NCI-H446 treated with DMSO at 0.1 percent for 48 hours (cell line): Measurements from ENCODE around the gene TACR1.
"Not testable (repeated sequence)": the region's sequence is repeated elsewhere in the genome, so short reads cannot be mapped to it uniquely, and the experiment has no call there.

ENCODE experiments used
- DNase-seq: peaks from one replicate; lab custom pipeline; 2025; lab: John Stamatoyannopoulos, UW

TACR1 gene, protein sequence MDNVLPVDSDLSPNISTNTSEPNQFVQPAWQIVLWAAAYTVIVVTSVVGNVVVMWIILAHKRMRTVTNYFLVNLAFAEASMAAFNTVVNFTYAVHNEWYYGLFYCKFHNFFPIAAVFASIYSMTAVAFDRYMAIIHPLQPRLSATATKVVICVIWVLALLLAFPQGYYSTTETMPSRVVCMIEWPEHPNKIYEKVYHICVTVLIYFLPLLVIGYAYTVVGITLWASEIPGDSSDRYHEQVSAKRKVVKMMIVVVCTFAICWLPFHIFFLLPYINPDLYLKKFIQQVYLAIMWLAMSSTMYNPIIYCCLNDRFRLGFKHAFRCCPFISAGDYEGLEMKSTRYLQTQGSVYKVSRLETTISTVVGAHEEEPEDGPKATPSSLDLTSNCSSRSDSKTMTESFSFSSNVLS

DNA sequence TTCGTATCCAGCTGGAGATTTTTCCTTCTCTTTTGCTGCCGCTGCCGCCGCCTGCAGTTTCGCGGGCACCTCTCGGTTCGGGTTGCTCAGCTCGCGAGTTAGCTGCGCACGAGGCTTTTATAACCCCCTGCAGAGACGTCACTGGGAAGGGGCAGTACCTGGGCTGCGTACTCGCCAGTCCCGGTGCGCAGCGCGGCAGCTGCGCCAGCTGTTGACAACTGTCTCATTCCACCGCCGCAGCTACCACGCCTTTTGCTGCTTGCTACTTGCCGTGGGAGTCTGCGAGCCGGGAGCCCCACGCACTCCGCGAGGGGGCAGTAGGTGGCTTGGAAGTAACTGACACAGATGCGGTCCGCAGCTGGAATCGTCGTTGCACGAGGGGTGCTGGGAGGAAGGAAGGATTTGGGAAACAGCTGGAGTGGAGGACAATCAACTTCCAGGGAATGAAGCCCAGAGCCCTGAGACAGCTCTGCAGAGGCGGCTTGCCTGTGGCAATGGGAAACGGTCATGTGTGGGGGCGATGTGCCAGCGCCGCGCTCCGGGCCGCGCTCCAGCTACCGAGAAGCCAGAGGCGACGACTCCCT, at the start of gene TACR1:
Gene TACR1, minus strand, starts transcription at position 93 of the 584 bp plus-strand sequence. CDS start 586 bp downstream, outside the sequence.
- DNase-seq, result no peak

DNA sequence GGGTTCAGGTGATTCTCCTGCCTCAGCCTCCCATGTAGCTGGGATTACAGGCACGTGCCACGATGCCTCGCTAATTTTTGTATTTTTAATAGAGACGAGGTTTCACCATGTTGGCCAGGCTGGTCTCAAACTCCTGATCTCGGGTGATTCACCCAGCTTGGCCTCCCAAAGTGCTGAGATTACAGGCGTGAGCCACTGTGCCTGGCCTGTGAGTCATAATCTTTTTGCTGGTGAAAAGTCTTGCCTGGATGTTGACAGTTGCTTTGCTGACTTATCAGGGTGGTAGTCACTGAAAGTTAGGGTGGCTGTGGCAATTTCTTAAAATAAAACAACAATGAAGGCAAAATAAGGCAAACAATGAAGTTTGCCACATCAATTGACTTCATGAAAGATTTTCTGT, 49.3 kb upstream of the TACR1 start:
- DNase-seq, result not testable (repeated sequence)

DNA sequence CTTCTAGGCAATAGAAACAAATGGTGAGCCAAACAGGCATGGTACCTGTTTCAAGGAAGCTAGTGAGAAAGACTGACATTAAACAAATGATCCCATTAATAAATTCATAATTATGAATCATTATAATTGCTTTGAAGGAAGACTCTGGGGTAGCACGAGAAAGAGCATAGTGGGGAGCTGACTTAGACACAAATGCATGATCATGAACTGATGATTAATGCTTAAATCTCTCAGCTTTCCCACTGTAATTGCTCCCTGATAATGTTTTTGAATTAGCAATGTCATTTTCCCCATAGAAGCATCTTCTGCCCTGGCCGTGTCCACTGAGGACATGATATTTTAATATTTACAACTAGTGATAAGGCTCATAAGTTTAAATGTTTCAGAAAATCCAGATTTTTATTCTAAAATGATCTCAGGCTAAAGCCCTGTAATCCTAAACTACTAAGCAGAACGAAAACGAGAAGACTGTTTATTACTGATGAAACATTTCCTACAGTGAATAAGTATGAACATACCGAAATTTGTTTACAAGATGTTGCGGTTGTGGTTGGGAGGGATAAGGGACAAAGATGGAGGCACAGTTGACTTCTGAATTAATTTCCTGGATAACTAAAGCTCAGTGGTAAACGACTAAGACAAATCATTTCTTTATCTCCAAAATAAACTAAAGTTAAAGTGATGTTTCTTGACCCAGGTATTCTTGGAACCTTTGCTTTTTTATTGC, 47.3 kb upstream of the TACR1 start:
- no peak for DNase-seq

DNA sequence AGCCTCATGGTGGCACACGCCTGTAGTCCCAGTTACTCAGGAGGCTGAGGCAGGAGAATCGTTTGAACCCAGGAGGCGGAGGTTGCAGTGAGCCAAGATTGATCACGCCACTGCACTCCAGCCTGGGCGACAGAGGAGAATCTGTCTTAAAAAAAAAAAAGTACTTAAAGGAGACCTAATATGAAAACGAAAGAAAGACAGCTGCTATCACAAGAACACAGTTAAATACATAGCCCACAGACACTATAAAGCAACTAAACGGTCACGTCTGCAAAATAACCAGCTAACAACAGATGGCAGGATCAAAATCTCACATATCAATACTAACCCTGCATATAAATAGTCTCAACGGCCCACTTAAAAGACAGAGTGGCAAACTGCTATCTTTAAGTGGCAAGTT, 43.9 kb upstream of the TACR1 start:
- no peak for DNase-seq

DNA sequence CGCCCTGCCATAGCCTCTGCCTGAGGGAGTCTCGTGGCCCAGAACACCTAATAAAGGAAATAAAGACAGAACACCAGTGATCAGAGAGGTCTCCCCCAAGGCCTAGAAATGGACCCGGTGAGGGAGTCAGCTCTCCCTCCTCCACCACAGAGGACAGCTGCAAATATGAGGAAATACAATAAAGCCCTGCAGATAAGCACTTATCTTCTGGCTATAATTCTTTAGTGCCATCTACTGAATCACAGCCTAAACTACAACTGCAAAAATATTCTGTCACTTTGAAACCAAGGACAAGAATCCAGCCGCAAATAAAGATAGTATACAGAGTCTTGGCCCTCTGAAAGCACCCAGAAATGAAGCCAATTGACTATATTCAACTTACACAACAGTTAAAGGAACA, 42.4 kb upstream of the TACR1 start:
- DNase-seq, result no peak

DNA sequence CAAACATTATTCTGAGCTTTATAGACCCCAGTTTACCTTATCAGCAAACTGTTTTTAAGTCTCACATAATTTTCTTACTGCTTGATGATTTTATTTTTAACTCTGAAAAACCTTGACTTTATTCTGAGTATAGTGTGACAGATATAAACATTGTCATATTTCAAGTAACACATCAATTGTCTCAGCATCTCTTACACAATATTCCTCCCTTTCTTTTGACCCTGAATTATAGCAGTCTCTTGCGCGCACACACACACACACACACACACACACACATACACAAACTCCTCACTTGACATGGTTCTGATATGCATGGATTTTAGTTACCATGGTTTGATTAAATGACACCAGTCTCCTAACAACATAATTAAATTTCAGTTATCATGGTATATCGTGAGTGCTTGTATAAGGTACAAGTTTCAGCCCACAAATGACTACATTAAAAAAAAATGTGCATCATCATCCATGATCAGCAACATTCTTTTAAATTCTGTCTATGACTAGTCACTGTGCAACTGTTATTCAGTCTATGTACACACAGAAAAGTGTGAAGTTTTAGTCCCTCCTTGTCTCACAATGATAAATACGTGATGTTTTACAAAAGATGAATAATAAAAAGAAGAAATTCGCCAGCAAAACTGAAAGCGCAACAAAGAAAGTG, 39.5 kb upstream of the TACR1 start:
- no peak for DNase-seq

DNA sequence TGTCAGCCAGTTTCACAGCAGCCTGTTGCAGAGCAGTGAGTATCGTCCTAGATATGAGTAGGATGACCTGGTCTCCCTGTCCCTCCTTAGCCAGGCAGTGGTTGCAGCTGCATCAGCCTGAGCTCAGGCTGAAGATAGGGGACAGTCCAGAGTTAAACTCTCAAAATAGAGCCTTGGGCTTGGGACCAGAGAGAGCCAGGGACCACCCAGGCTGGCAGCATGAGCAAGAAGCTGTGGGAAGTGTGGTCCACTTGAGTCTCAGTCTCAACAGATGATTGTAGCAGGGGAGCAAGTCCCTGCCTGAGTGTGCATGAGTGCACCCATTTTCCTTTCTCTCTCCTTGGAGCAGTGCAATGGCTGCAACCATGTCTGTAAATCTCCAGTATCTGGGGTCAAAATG, 38.0 kb upstream of the TACR1 start:
- DNase-seq, result no peak

DNA sequence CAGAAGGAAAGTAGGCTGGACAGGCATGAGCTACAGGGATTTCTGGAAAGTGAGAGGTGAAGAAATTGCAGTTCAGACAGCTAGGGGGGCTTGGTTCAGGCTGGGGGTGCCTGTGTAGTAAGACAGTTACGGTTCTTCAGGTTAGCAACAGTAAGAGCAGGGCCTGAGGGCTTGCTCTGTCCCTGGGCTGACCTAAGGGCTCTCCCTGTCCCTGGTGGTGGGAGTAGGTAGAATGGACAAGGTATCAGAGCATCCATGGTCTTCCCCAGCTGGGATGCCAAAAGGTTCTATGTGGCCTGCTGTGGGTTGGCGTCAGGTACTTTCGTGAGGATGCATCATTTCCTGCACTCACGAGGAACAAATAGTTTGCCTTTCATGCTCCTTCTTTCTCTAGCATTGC, 34.6 kb upstream of the TACR1 start:
- DNase-seq, result no peak

DNA sequence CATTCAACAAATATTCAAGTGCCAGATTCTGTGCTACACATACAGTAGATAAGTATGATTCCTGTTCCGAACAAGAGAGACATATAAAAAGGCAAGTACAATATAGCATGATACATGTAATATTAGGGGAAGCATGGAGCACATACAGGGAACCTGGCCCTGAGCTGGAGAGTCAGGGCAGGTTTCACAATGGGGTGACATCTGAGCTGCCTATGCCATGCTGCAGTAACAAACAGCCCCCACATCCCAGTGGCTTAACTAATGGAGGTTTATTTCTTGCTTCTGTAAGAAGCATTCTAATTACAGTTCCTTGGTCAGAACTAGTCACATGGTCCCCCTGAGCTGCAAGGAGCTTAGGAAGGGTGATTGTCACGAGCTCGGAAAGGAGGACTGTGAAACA, 27.3 kb upstream of the TACR1 start:
- DNase-seq, result no peak

DNA sequence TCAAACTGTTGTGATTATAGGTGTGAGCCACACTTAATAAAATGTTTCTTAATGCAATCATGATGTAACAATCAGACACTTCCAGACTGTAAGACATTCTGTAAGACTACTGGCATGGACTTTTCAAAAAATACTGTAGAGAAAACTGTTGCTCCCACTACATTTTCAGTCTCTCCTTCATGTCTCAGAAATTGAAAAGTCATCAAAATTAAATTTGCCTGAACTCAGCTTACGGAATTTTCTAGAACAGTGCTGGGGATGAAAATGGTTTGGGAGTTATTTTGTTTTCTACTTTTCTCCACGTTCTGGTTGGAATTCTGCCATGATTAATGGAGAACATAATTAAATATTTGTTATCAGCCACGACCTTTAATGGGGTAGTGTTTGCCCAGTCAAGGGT, 26.8 kb upstream of the TACR1 start:
- no peak for DNase-seq

DNA sequence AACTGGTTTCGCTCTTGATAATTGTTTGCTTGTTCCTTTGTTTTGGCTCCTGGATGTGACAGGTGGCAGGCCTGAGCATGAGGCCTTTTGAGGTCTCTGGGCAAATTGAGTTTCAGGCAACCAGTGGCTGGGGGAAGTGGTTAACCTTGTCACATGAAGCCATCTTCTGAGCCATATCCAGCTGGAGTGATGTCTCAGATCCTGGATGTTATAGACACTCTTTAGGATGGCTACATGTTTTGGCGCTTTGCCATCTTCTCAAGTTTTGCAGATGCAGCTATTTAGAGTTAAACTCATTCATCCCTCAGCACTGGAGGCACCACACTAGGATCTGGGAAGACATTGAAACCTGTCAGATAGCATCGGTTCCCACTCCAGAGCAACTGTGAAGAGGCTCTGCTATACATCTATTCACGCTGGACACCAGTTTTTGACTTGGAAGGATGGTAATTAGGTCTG, 25.3 kb upstream of the TACR1 start:
- peak; percentile 12 for DNase-seq

DNA sequence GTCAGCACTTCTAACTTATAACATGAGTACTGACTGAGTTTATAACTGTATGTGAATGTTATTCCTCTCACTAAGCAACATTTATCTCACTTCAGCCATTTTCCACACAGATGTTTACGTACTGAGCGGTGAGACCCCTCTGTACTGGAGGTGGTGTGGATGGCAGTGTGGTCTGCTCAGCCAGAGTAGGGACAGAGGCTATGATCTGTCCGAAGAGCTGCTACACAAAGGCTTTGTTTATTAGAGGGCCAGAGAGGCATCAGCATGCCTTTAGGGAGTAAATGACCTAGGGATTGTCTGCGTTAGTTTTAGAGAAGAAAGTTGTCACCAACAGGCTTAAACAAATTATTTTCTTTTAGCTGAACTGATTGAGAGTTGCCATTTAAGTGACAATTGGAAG, 23.2 kb upstream of the TACR1 start:
- no peak for DNase-seq

DNA sequence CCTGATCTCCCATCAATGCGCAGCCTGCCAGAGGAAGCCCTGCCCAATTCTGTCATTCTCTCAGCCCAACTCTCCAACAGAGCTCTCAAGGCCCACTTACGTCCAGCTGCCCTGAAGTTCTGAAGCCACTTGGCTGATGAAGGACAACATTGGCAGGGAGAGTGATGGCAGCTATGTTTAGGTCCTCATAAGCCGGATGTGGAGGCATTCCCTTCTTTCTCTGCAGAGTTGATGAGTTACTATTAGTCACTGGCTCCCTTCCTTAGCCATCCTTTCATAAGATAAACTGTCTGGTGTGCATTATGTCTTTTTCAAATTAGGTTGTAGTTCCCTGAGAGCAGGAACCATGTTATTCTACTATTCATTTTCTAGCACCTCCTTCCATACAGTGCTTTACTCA, 22.5 kb upstream of the TACR1 start:
- no peak for DNase-seq

DNA sequence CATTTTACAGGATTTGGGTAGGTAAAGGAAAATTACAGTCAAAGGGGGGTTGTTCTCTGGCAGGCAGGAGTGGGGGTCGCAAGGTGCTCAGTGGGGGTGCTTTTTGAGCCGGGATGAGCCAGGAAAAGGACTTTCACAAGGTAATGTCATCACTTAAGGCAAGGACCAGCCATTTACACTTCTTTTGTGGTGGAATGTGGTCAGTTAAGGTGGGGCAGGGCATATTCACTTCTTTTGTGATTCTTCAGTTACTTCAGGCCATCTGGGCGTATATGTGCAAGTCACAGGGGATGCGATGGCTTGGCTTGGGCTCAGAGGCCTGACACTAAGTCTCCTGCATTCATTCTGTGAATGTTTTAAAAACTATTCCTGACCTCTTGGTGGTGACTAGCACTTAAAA, 19.9 kb upstream of the TACR1 start:
- not testable (repeated sequence) for DNase-seq

DNA sequence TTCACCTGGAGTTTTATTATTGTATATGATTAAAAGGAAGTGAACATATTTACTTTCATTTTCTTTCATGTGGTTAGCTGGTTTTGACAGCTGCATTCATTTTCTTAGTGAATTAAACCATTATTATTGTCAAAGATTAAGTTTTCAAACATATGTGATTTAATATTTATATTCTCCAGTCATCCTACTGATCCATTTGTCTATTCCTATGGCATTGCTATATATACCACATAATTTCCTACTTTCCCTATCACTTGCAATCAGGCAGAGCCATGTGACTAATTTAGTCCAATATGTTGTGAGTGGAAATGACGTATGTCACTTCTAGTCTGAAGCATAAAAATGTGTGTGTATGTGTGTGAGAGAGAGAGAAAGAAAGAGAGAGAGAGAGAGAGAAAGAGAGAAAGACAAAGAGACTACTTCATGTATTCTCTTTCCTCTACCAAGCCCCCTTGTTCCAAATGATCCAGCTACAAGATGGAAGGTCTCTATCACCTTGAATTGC, 12.0 kb upstream of the TACR1 start:
- no peak for DNase-seq

DNA sequence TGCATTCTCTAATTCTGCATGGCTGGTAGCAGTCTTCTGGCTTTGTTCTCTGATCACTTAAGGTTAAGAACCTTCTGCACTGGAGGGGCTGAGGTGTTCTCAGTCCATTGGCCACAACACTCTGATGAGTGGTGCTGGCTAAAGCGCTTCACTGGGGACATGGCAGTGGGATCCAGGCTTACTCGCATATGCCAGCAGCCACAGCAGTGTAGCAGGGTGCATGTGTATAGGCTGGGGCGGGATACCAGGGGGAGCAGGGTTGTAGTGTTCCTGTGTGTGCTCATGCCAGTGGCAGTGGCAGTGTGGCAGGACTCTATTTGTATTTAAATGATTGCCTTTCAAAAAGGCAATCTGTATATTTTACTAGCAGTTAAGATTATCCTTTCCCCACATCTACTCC, 11.1 kb upstream of the TACR1 start:
- no peak for DNase-seq

DNA sequence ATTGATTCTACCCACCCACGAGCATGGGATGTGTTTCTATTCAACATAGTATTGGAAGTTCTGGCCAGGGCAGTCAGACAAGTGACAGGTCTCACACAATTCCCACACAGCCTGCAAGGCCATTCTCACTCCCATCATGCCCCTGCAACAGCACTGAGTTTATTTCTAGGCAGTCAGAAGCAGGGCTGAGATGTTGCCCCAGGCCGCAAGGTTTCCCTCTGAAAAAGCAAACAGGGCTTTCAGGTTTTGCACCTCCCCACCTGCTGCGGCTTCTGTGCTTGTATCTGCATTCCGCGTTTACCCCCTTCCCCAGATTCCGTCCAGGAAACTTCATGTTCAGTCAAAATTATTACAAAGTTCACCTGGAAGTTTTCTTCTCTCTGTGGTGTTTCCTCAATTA, 9.4 kb upstream of the TACR1 start:
- DNase-seq, result no peak

DNA sequence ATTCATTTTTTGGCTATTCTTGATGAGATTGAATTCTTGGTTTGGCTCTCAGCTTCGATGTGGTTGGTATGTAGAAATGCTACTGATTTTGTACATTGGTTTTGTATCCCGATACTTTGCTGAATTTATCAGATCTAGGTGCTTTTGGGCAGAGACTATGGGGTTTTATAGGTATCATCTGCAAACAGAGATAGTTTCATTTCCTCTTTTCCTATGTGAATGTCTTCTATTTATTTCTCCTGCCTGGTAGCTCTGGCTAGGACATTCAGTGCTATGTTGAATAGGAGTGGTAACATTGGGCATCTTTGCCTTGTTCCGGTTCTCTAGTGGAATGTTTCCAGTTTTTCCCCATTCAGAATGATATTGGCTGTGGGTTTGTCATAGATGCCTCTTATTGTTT, 5.5 kb upstream of the TACR1 start:
- no peak for DNase-seq

DNA sequence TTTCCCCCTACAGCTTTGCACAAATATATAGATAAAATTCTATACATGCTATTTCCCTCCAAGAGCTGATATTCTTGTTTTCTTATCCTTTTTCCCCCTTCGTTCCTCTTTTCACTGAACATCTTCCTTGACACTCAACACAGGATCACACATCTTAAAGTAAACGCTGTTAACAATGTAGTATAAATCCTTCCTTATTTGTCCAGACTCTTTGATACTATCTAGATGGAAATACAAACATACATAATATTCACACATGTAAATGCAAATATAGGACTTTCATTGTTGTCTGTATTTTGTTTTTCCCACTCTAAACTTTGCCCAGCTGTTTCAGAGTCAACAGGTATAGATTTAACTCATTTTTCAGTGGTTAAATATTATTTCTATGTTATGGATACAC, 3.0 kb upstream of the TACR1 start:
- no peak for DNase-seq

DNA sequence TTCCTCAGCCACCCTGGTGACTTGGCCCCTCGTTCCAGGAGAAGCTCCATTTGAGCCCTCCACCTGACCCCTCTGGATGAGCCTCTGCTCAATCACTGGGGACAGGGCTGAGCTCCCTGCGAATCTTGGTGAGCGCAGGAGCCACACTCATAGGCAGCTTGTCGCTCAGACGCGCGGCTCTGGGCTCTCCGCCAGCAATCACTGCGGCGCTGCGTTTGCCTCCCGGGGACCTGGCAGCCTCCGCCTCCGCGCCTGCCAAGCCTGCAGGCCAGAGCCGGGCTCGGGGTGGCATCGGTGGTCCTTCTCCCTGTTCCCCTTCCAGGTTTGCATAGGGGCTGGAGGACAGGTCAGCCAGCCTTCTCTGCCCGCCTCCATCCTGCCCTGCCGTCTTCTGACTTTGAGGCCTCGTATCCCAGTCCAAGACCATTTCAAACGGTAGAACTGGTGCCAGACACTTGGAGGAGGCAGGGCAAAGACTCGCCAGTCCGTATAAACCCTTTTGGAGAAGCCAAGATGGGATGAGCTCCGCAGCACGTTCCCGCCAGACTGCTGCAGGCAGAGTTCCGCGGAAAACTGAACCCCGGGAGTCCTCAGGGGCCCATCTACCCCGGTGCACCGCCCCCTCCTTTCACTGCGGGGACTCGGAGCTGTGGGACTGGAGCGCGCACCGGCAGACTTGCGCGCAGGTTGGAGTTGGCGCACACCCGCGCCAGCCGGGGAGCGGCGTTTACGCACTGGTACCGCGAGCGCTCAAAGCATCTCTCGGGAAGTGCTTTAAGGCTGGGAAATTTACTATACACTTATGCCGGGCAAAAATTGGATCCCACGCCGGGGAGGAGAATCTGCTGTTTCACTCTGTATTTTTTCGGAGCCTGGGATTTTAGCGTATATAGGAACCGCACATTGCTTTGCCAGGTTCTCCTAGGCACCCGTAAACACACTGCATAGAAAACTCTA, 1.1 kb upstream of the TACR1 start:
- DNase-seq, result peak; percentile 68

DNA sequence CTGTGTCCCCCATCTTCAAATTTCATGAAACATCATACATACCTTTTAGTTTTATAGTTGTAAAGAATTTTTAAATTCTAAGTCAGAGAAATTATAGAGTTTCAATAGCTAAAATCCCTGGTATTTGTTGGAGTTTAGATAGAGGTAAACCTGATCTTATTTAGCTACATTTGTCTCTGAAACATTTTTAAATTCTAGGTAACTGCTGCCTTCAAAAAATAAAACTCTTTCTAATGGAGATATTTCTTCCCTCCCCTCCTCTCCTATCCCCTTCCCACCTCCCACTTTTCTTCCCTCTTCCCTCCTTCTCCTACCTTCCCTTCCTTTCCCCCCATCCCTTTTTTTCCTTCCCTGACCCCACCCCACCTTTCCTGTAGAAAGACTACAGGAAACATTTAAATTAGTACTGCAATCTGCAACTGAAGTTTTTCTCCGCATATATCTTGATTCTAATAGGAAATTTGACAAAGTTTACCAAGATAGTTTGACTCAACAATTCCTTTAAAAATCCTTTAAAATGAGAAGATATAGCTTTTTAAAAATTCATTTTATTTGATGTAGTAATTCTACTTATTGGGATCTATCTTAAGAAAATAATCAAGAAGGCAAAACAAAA, 4.1 kb downstream of the TACR1 start:
- no peak for DNase-seq
